Stimulated activated CD8-positive, alpha-beta memory T cell treated with anti-CD3 and anti-CD28 coated beads, Interleukin-12 subunit alpha, Interleukin-12 subunit beta, amount 100 ng/mL, for 4 hours (primary cell): ENCODE data around the gene HYDIN.
"Not testable (repeated sequence)": the region's sequence is repeated elsewhere in the genome, so short reads cannot be mapped to it uniquely, and the experiment has no call there.

Experiments used
- DNase-seq: peaks from one replicate; pipeline ENCODE4 v3.0.0-alpha.2; 2020; ENCODE audit warnings: low read depth

Gene HYDIN

DNA sequence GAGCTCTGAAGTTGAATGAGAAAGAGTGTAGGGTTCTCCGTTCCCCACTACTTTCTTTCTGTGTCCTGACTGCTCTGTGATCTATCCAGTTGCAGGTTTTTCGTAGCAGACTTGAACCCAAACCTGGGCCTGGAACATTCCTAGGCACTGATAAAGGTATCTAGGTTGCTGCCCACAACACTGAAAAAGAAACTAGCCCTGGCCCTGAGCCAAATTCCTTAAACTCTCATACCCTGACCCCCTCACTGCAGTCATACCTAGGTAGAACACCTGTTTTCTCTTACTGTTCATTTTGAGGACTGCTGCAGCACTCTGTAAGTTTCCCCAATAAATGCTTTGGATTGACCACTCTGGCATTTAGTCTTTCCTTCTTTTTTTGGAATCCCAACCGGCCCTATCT, 5.4 kb downstream of the HYDIN start:
- no peak for DNase-seq

DNA sequence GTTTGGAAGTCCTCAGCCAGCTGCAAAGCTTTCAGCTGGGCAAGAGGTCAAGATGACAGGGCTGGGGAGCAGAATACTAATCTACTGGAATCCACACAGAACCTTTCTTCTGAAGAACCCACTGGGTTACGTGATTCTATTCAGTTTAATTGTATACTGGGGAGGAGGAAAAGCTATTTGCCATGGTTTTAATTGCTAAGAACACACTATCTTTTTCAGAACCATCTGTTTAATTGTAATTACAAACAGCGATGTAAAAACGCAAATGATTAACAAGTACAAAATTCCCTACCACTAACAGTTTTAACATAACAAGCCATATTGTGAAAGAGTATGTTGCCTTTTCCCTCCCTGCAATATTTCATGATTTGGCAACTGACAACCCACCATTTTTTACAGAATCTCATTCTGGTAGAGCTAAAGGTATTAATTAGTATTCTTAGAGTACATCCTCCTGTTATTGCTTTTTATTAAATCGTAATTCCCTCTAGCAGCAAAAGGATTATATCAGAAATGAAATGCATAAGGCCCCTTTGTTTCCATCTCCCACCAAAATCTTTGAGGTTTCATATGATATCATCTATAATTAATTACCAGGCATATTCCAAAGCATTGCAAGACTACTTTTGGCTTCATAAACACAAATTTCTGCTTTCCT, 12.1 kb downstream of the HYDIN start:
- no peak for DNase-seq

GRCh38 chr16:71217506-71217905, 13.0 kb downstream of the HYDIN start:
- no peak for DNase-seq

DNA sequence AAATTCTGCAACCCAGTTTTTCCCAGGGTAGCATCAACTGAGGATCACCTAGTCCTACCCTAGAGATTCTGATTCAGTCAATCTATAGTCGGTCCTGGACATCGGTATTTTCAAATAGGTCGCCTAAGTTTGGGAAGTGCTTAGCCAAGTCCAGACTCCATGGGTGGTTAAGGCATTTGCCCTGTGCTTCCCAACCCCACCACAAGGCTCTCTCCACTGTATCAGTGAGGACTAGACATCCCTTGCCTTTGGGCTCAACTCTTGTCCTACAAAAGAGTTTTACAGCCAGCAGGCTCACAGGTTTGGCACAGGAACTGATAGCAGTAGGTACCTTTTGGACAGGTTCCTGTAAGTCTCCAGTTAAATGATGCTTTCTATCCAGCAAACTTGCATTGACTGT, 13.8 kb downstream of the HYDIN start:
- no peak for DNase-seq

DNA sequence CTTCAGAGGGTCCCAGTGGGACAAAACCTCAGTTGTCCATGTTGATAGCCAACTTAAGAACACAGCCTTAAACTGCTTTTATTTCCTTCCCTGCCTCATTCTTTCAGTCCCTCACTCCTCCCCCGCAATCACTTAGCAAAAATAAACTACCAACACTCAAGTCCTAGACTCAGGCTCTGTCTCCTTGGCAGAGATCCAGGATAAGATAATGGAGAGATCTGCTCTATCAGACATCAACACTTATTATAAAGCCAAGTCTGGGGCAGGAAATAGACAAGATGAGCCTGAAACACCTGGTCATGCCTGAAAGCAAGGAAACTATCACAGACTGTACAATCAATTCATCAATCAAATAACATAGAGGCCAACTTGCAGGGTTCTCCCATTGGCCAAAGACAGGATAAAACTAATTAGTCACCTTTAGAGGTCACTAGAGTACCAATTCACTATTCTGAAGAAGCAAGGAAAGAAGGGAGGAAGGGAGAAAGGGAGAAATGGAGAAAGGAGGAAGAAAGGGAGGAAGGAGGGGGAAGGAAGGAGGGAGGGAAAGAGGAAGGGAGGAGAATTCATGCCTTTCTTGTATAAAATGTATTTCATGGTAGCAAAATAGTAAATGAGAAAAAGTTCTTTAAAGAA, 15.7 kb downstream of the HYDIN start:
- no peak for DNase-seq

DNA sequence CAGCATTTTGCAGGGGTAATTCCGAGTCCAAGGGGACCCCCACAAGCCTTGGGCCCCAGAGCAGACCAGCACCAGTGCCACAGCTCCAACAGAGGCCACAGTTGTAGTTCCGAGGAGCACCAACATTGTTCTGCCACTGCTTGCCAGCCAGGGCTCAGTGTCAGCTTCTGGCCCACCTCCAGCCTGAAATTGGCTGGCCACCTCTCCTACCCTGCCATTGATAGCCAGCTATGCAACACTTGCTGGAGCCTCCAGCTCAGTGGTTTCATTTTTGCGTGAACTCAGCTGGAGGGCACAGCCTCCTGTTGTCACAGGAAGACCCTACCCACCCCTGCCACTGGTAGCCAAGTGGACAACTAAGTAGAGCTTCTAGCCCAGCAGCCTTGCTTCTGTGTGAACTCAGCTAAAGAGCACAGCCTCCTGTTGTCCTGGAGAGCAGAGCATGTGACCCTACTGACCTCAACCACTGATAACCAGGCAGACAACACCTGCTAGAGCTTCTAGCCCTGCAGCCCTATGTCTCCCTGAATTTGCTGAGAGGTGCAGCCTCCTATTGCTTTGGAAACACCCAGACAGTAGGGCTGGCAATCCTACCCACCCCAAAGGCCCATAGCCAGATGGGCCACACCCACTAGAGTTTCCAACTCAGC, 24.9 kb downstream of the HYDIN start:
- DNase-seq, result no peak

GRCh38 chr16:71203631-71204030, 26.9 kb downstream of the HYDIN start:
- no peak for DNase-seq

DNA sequence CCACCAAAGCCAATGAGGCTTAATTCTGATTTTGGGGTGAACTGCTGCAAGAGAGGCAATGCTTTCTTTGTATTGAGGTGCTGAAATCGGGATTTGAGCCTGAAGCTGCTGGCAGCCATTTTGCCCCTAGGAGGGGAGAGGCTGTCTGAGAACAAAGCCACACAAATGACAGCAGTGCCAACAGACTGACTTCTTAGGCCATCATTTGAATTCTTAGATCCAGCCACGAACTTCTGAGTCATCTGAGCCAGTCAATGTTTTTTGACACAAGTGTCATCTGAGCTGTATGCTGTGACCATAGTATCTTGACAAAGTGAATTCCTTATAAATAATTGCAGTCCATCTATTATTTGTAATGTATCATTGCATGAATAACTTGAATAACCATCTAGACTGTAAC, 29.0 kb downstream of the HYDIN start:
- DNase-seq, result no peak

GRCh38 chr16:71201054-71201453, 29.5 kb downstream of the HYDIN start:
- no peak for DNase-seq

DNA sequence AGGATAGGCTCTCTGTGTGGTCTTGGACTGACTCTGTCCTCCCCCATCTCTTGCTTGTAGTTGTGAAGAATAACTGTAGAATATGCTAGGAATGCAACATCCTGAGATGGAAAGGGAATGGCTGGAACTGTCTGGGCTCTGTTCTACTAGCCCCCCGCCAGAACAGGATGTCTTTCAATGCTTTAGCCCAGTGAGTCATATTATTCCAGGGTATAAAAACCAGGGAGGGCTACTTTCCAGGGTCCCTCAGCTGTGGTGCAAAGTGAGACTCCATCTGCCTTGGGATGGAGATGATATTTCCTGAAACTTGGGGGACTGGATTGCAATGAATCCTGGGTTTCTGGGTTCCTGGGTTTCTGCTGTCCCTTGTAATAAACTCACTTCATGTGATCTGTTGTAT, 32.1 kb downstream of the HYDIN start:
- DNase-seq, result no peak

DNA sequence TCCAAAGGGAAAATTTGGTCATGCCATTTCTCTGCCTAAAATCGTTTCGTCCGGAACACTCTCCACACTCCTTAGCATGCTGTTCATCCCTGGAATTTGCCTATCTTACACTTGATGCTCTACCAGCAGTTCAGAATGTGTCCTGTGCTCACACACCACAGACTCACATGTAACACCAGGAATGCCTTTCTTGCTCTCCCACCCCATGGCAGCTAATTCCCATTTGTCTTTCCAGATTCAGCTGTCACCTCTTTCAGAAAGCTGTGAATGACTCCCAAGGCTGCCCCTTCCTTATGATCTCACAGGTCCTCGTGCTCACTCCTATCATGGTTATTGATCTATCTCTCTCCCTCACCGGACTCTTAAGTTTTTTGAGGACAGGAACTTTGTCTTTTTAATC, 38.1 kb downstream of the HYDIN start:
- no peak for DNase-seq

- DNase-seq, result no peak
Measured at GRCh38 chr16:71188956-71189712, 41.4 kb downstream of the HYDIN start.

DNA sequence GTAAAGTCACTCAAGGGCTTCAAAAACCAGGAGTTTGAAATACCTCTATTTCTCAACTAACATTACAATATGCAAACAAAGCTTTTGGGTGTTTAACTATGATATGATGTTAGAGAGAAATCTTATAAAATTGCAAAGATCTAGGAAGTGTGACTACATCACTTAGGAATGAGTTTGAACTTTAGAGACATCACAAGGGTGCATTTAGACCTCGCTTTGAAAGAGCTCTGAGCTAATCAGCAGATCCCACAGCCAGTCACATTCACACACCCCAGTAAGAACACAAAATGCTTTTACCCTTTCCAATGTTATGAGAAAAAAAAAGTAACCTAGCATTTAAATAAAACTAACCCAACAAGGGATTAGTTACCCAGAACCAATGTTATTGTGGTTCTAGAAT, 45.2 kb downstream of the HYDIN start:
- DNase-seq, result no peak

DNA sequence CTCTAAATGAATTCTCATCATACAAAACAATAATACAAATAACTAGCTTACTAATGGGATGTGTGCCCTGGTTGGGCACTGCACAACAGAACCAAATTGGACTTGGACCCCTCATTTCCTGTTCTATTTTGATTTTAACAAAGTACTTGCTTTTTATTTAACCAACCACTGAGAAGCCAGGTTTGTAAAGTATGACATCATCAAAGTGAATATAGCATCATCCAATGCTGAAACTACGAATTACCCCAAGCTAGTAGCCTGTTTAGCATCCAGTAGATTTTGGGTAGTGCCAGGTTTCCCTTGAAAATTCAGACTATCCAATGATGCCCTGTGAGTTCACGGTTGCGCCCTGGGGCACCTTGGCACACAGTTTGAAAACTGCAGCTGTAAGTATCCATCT, 51.0 kb downstream of the HYDIN start:
- no peak for DNase-seq

GRCh38 chr16:71172481-71173207, 57.9 kb downstream of the HYDIN start:
- DNase-seq, result no peak

GRCh38 chr16:71161007-71161406, 69.5 kb downstream of the HYDIN start:
- not testable (repeated sequence) for DNase-seq

- not testable (repeated sequence) for DNase-seq
Measured at GRCh38 chr16:71157278-71157677, 73.2 kb downstream of the HYDIN start.

GRCh38 chr16:71153329-71153728, 77.2 kb downstream of the HYDIN start:
- DNase-seq, result not testable (repeated sequence)

DNA sequence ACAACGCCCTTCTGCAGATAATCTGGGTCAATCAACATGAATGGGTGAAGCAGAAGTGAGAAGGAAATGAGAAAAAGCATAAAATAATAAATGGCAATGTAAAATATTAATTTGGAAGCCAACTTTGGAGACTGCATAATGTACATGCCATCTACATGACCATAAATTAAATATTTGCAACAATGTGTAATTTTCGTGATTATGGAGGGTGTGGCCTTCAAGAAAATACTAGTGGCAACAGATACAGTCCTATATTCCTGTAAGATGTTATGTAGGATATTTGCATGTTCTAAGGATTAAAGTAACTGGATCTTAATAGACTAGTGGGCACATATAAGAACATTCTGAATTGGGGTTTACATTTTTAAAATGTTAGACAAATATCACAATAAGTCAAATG, 78.9 kb downstream of the HYDIN start:
- DNase-seq, result not testable (repeated sequence)

DNA sequence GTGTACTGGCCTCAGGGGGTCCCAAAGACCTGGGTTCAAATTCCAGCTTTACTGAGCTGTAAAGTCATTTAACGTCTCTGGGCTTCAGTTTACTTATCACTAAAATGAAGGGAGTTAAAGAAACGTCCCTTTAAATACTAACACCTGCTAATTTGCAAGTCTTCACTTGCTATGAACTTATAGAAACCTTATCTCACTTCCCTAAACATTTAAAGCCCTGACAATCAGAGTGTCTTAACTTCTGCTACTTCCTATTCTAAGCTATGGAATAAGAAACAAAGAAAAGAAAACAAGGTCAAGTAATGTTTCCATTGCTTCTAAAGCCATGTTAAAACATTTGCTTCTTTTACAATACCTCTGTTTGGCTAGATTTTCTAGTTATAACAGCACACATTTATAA, 87.3 kb downstream of the HYDIN start:
- DNase-seq, result not testable (repeated sequence)

DNA sequence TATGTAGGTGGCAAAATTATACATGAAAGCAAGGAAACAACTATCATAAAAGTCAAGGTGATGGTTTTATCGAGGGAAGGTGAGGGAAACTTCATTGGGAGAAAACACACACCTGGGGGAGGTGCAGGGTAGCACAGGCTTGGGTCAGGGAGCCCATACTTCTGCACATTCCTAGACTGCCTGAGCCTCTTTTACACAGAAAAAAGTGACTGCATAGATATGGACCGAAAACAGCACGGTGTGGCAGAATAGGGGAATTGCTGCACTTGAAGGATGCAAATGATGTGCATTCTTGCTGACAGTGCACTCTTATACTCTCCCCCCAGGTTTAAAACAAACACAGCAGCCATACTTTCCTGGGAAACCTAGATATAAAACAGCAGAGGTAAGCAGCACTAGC, 120.0 kb downstream of the HYDIN start:
- DNase-seq, result not testable (repeated sequence)

DNA sequence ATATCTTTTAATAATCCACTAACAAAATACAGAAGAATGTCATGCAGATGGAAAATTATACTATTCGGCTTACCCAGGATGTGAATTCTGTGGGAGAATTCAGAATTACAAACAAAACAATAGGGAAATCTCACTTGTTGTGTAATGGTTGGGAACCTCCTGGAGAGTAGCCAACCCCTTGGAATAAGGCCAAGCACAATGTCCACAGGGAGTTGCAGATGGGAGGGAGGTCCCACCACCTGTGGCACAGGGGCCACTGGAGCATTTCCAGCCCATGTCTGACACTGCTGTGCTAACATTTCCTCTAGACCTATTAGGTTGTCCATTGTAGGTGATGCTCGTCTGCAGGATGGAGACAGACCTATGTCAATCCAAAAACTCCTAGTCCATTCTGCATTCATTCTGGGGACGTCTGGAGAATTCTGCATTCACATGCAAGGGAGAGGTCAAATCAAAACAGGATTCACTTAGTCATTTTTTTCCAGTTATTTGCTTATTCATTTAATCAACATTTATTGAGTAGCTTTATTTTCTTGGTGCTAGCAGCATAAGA, 120.8 kb downstream of the HYDIN start:
- not testable (repeated sequence) for DNase-seq
